Measurements from ENCODE around the gene DNAH2.

Gene DNAH2

GRCh38 chr17:7727886-7728285, 10.3 kb downstream of the DNAH2 start:
- DNase-seq (ENCODE audit: low spot score) = no peak

GRCh38 chr17:7729816-7730215, 12.3 kb downstream of the DNAH2 start:
- DNase-seq (ENCODE audit: low spot score) = peak; percentile 37

- no peak for DNase-seq (ENCODE audit: low spot score)
Observed at GRCh38 chr17:7732981-7733539, 15.5 kb downstream of the DNAH2 start.

- no peak for DNase-seq (ENCODE audit: low spot score)
Observed at GRCh38 chr17:7737601-7738000, 20.1 kb downstream of the DNAH2 start.

GRCh38 chr17:7739746-7740145, 22.2 kb downstream of the DNAH2 start:
- no peak for DNase-seq (ENCODE audit: low spot score)

GRCh38 chr17:7740481-7741001, 23.0 kb downstream of the DNAH2 start:
- no peak for DNase-seq (ENCODE audit: low spot score)

GRCh38 chr17:7742729-7743128, 25.2 kb downstream of the DNAH2 start:
- DNase-seq (ENCODE audit: low spot score) = no peak

GRCh38 chr17:7744416-7744815, 26.9 kb downstream of the DNAH2 start:
- DNase-seq (ENCODE audit: low spot score) = no peak

- DNase-seq (ENCODE audit: low spot score) = no peak
Observed at GRCh38 chr17:7745748-7746470, 28.4 kb downstream of the DNAH2 start.

GRCh38 chr17:7747635-7748071, 30.1 kb downstream of the DNAH2 start:
- DNase-seq (ENCODE audit: low spot score) = no peak

- DNase-seq (ENCODE audit: low spot score) = no peak
Observed at GRCh38 chr17:7748076-7748775, 30.7 kb downstream of the DNAH2 start.

GRCh38 chr17:7750321-7750821, 32.8 kb downstream of the DNAH2 start:
- no peak for DNase-seq (ENCODE audit: low spot score)

GRCh38 chr17:7754656-7755055, 37.1 kb downstream of the DNAH2 start:
- no peak for DNase-seq (ENCODE audit: low spot score)

- DNase-seq (ENCODE audit: low spot score) = no peak
Observed at GRCh38 chr17:7755095-7755890, 37.7 kb downstream of the DNAH2 start.

GRCh38 chr17:7756968-7757367, 39.4 kb downstream of the DNAH2 start:
- no peak for DNase-seq (ENCODE audit: low spot score)

GRCh38 chr17:7763919-7764318, 46.4 kb downstream of the DNAH2 start:
- DNase-seq (ENCODE audit: low spot score) = no peak

GRCh38 chr17:7767004-7767403, 49.5 kb downstream of the DNAH2 start:
- DNase-seq (ENCODE audit: low spot score) = no peak

GRCh38 chr17:7767405-7768021, 50.0 kb downstream of the DNAH2 start:
- DNase-seq (ENCODE audit: low spot score) = no peak

- no peak for DNase-seq (ENCODE audit: low spot score)
Observed at GRCh38 chr17:7769854-7770253, 52.3 kb downstream of the DNAH2 start.

GRCh38 chr17:7774055-7774521, 56.5 kb downstream of the DNAH2 start:
- DNase-seq (ENCODE audit: low spot score) = no peak

- no peak for DNase-seq (ENCODE audit: low spot score)
Observed at GRCh38 chr17:7775051-7775450, 57.5 kb downstream of the DNAH2 start.

Data from germinal center (tissue), 1 donor.